ENCODE results near the gene ACSM5. TPM values are rescaled to one million over a fixed set of nuclear protein-coding genes. Genes with fewer than 3 reads are reported as not detected.
"Not testable (repeated sequence)": the region's sequence is repeated elsewhere in the genome, so short reads cannot be mapped to it uniquely, and the experiment has no call there.

Gene ACSM5
- total RNA-seq, 1 experiment from 2014 or later, result not detected

GRCh38 chr16:20430480-20430879, 21.1 kb downstream of the ACSM5 start:
- in situ Hi-C loops (cut with HindIII; ENCODE audit: low pct_unique_long_range_greater_than_20kb, low sequenced_read_pairs); DNase-seq (ENCODE audit: low read depth, low spot score): not testable (repeated sequence)

GRCh38 chr16:20430948-20431347, 21.6 kb downstream of the ACSM5 start:
- in situ Hi-C loops (cut with HindIII; ENCODE audit: low pct_unique_long_range_greater_than_20kb, low sequenced_read_pairs), result no loop called here
- DNase-seq (ENCODE audit: low read depth, low spot score), result no peak

- DNase-seq (ENCODE audit: low read depth, low spot score); in situ Hi-C loops (cut with HindIII; ENCODE audit: low pct_unique_long_range_greater_than_20kb, low sequenced_read_pairs): not testable (repeated sequence)
These were observed 29.6 kb downstream of the ACSM5 start for GRCh38 chr16:20438950-20439349.

GRCh38 chr16:20439820-20440231, 30.5 kb downstream of the ACSM5 start:
- in situ Hi-C loops (cut with HindIII; ENCODE audit: low pct_unique_long_range_greater_than_20kb, low sequenced_read_pairs); DNase-seq (ENCODE audit: low read depth, low spot score): not testable (repeated sequence)

GRCh38 chr16:20440731-20441130, 31.4 kb downstream of the ACSM5 start:
- in situ Hi-C loops (cut with HindIII; ENCODE audit: low pct_unique_long_range_greater_than_20kb, low sequenced_read_pairs); DNase-seq (ENCODE audit: low read depth, low spot score): not testable (repeated sequence)

- in situ Hi-C loops (cut with HindIII; ENCODE audit: low pct_unique_long_range_greater_than_20kb, low sequenced_read_pairs), result no loop called here
These were observed 31.9 kb downstream of the ACSM5 start for GRCh38 chr16:20441191-20441590.

GRCh38 chr16:20441859-20442258, 32.5 kb downstream of the ACSM5 start:
- DNase-seq (ENCODE audit: low read depth, low spot score); in situ Hi-C loops (cut with HindIII; ENCODE audit: low pct_unique_long_range_greater_than_20kb, low sequenced_read_pairs): not testable (repeated sequence)

More at GRCh38 chr16:20441191-20441590, 31.9 kb downstream of the ACSM5 start:
- DNase-seq (ENCODE audit: low read depth, low spot score), result no peak

- DNase-seq (ENCODE audit: low read depth, low spot score); in situ Hi-C loops (cut with HindIII; ENCODE audit: low pct_unique_long_range_greater_than_20kb, low sequenced_read_pairs): not testable (repeated sequence)
These were observed 37.5 kb downstream of the ACSM5 start for GRCh38 chr16:20446652-20447393.

- in situ Hi-C loops (cut with HindIII; ENCODE audit: low pct_unique_long_range_greater_than_20kb, low sequenced_read_pairs), result not testable (repeated sequence)
These were observed 42.0 kb downstream of the ACSM5 start, which contains the start of gene ACSM2A for GRCh38 chr16:20451364-20451763. TSS of gene ACSM2A (plus strand) at chr16:20451521. CDS start at chr16:20460115, 8,594 bp downstream.

GRCh38 chr16:20453633-20454032, 44.3 kb downstream of the ACSM5 start:
- DNase-seq (ENCODE audit: low read depth, low spot score); in situ Hi-C loops (cut with HindIII; ENCODE audit: low pct_unique_long_range_greater_than_20kb, low sequenced_read_pairs): not testable (repeated sequence)

More at GRCh38 chr16:20451364-20451763, 42.0 kb downstream of the ACSM5 start, which contains the start of gene ACSM2A:
- DNase-seq (ENCODE audit: low read depth, low spot score), result not testable (repeated sequence)

GRCh38 chr16:20459227-20459626, 49.9 kb downstream of the ACSM5 start:
- in situ Hi-C loops (cut with HindIII; ENCODE audit: low pct_unique_long_range_greater_than_20kb, low sequenced_read_pairs), result not testable (repeated sequence)

GRCh38 chr16:20460313-20460712, 51.0 kb downstream of the ACSM5 start:
- DNase-seq (ENCODE audit: low read depth, low spot score); in situ Hi-C loops (cut with HindIII; ENCODE audit: low pct_unique_long_range_greater_than_20kb, low sequenced_read_pairs): not testable (repeated sequence)

More at GRCh38 chr16:20459227-20459626, 49.9 kb downstream of the ACSM5 start:
- not testable (repeated sequence) for DNase-seq (ENCODE audit: low read depth, low spot score)

GRCh38 chr16:20468954-20469353, 59.6 kb downstream of the ACSM5 start:
- in situ Hi-C loops (cut with HindIII; ENCODE audit: low pct_unique_long_range_greater_than_20kb, low sequenced_read_pairs); DNase-seq (ENCODE audit: low read depth, low spot score): not testable (repeated sequence)

- in situ Hi-C loops (cut with HindIII; ENCODE audit: low pct_unique_long_range_greater_than_20kb, low sequenced_read_pairs); DNase-seq (ENCODE audit: low read depth, low spot score): not testable (repeated sequence)
These were observed 60.6 kb downstream of the ACSM5 start for GRCh38 chr16:20469930-20470329.

GRCh38 chr16:20470732-20471131, 61.4 kb downstream of the ACSM5 start:
- in situ Hi-C loops (cut with HindIII; ENCODE audit: low pct_unique_long_range_greater_than_20kb, low sequenced_read_pairs); DNase-seq (ENCODE audit: low read depth, low spot score): not testable (repeated sequence)

- in situ Hi-C loops (cut with HindIII; ENCODE audit: low pct_unique_long_range_greater_than_20kb, low sequenced_read_pairs); DNase-seq (ENCODE audit: low read depth, low spot score): not testable (repeated sequence)
These were observed 67.9 kb downstream of the ACSM5 start for GRCh38 chr16:20477188-20477744.

GRCh38 chr16:20483989-20484388, 74.7 kb downstream of the ACSM5 start:
- in situ Hi-C loops (cut with HindIII; ENCODE audit: low pct_unique_long_range_greater_than_20kb, low sequenced_read_pairs), result not testable (repeated sequence)

GRCh38 chr16:20484726-20485125, 75.4 kb downstream of the ACSM5 start:
- in situ Hi-C loops (cut with HindIII; ENCODE audit: low pct_unique_long_range_greater_than_20kb, low sequenced_read_pairs), result no loop called here
- DNase-seq (ENCODE audit: low read depth, low spot score), result no peak

More at GRCh38 chr16:20483989-20484388, 74.7 kb downstream of the ACSM5 start:
- DNase-seq (ENCODE audit: low read depth, low spot score), result not testable (repeated sequence)

Data from SK-MEL-5 (cell line).